ENCODE measurements around the gene GFRA1.
"Not testable (repeated sequence)": the region's sequence is repeated elsewhere in the genome, so short reads cannot be mapped to it uniquely, and the experiment has no call there.

The GFRA1 gene

GRCh38 chr10:116195583-116195982 is 77.4 kb downstream of the GFRA1 start:
- no peak for DNase-seq

- DNase-seq = no peak
Observed at GRCh38 chr10:116195039-116195438, 78.0 kb downstream of the GFRA1 start.

GRCh38 chr10:116194061-116194460 is 78.9 kb downstream of the GFRA1 start:
- no peak for DNase-seq

- DNase-seq = no peak
Observed at GRCh38 chr10:116190883-116191282, 82.1 kb downstream of the GFRA1 start.

GRCh38 chr10:116186273-116186672 is 86.7 kb downstream of the GFRA1 start:
- no peak for DNase-seq

- no peak for DNase-seq
Observed at GRCh38 chr10:116185199-116185867, 87.7 kb downstream of the GFRA1 start.

- no peak for DNase-seq
Observed at GRCh38 chr10:116184512-116184794, 88.6 kb downstream of the GFRA1 start.

- DNase-seq = no peak
Observed at GRCh38 chr10:116183733-116184511, 89.1 kb downstream of the GFRA1 start.

GRCh38 chr10:116182426-116182825 is 90.6 kb downstream of the GFRA1 start:
- no peak for DNase-seq

GRCh38 chr10:116178086-116178605 is 94.9 kb downstream of the GFRA1 start:
- DNase-seq = no peak

GRCh38 chr10:116175231-116175630 is 97.8 kb downstream of the GFRA1 start:
- no peak for DNase-seq

GRCh38 chr10:116171505-116171904 is 101.5 kb downstream of the GFRA1 start:
- no peak for DNase-seq

- DNase-seq = no peak
Observed at GRCh38 chr10:116170815-116171250, 102.2 kb downstream of the GFRA1 start.

GRCh38 chr10:116169782-116170445 is 103.1 kb downstream of the GFRA1 start:
- no peak for DNase-seq

GRCh38 chr10:116168745-116169144 is 104.3 kb downstream of the GFRA1 start:
- DNase-seq = no peak

GRCh38 chr10:116168329-116168728 is 104.7 kb downstream of the GFRA1 start:
- no peak for DNase-seq

GRCh38 chr10:116165941-116166340 is 107.1 kb downstream of the GFRA1 start:
- not testable (repeated sequence) for DNase-seq

GRCh38 chr10:116164291-116164690 is 108.7 kb downstream of the GFRA1 start:
- no peak for DNase-seq

GRCh38 chr10:116163333-116164131 is 109.5 kb downstream of the GFRA1 start:
- DNase-seq = no peak

GRCh38 chr10:116162851-116163250 is 110.2 kb downstream of the GFRA1 start:
- no peak for DNase-seq

GRCh38 chr10:116160271-116160670 is 112.7 kb downstream of the GFRA1 start:
- DNase-seq = no peak

- DNase-seq = no peak
Observed at GRCh38 chr10:116159197-116159596, 113.8 kb downstream of the GFRA1 start.

GRCh38 chr10:116158036-116158435 is 115.0 kb downstream of the GFRA1 start:
- no peak for DNase-seq
